Heart right ventricle (tissue), 16 donors: ENCODE measurements around the gene FBN1. TPM values are rescaled to one million over a fixed set of nuclear protein-coding genes. Genes with fewer than 3 reads are reported as not detected.

Experiments used
- ATAC-seq, 8 donors: fragments of 200-7000 bp; cut with Tn5 transposase; one replicate each; pipeline ENCODE4 v1.9.1; 2020; ENCODE audit warnings: mild to moderate bottlenecking in 8 of 8, moderate library complexity in 8 of 8, moderate number of reproducible peaks in 1 of 8
- DNase-seq, 2 donors: peaks; one replicate each; pipeline ENCODE4 v3.0.0-alpha.2; 2020
- H3K27ac ChIP-seq, 10 donors: fragments of 200-600 bp; sonication (generic) in 2 of 10; one replicate each; pipeline versions ENCODE4 v1.5.0 to v1.8.0; 2020 to 2022; ENCODE audit warnings: mild to moderate bottlenecking in 3 of 10
- H3K27me3 ChIP-seq, 7 donors: fragments of 200-600 bp; one replicate each; pipeline ENCODE4 v1.8.0; 2021 to 2022; ENCODE audit warnings: mild to moderate bottlenecking in 2 of 7
- H3K36me3 ChIP-seq, 9 donors: fragments of 200-600 bp; sonication (generic) in 1 of 9; one replicate each; pipeline versions ENCODE4 v1.5.0 to v1.8.0; 2020 to 2022; ENCODE audit warnings: mild to moderate bottlenecking in 2 of 9
- H3K4me1 ChIP-seq, 9 donors: fragments of 200-600 bp; sonication (generic) in 1 of 9; one replicate each; pipeline versions ENCODE4 v1.5.0 to v1.8.0; 2020 to 2022; ENCODE audit warnings: mild to moderate bottlenecking in 4 of 9
- H3K4me3 ChIP-seq, 10 donors: fragments of 200-600 bp; sonication (generic) in 2 of 10; one replicate each; pipeline versions ENCODE4 v1.5.0 to v1.8.0; 2020 to 2022; ENCODE audit warnings: mild to moderate bottlenecking in 7 of 10, moderate library complexity in 2 of 10
- H3K9me3 ChIP-seq, 11 donors: fragments of 200-600 bp in 10 of 11; sonication (generic) in 2 of 11; one replicate each; pipeline versions ENCODE4 v1.5.0 to v1.8.0; 2013 to 2022; ENCODE audit warnings: mild to moderate bottlenecking in 2 of 11, control low read depth in 1 of 11, moderate library complexity in 1 of 11
- WGBS, 2 donors: extraction: QIAGEN DNeasy Blood & Tissue Kit; methylation state at CpG; one replicate each; pipeline ENCODE4 v1.1.7; 2013; ENCODE audit warnings: inconsistent platforms in 1 of 2; 5-methylcytosine and 5-hydroxymethylcytosine counted together
- intact Hi-C, 10 donors: fragments of 100-400 bp; cut with DNase I; formaldehyde crosslinking; loops; one replicate each; pipeline versions ENCODE4 v1.11.1 to v1.14.2; 2022
- polyA plus RNA-seq, 2 donors: library from polyadenylated mRNA; stranded (reverse); fragments of 200-250 nt; gene quantifications; one replicate each; pipeline ENCODE4 v1.2.3, GENCODE V29; 2013
- total RNA-seq, 10 donors: library from RNA; stranded (reverse); fragmentation: NEBNext Ultra II Directional in 3 of 10; extraction: Animal tissue kit (Norgen Biotek cat#: 25700) in 3 of 10; gene quantifications; one replicate each; pipeline versions ENCODE4 v1.2.1 to v1.2.4, GENCODE V29; 2021 to 2023
- TF ChIP-seq, protein P1 (sequence below), 9 donors: fragments of 200-600 bp; sonication (generic) in 2 of 9; IDR thresholded peaks; one replicate each; pipeline versions ENCODE4 v1.5.0 to v1.8.0; 2021 to 2022; ENCODE audit warnings: antibody characterized with exemption in 9 of 9, mild to moderate bottlenecking in 5 of 9, moderate library complexity in 1 of 9
- donor health status: Arrhythmogenic right ventricular cardiomyopathy.
- donor health status: ischemic (EF 13 %, LVEDD 7.1; RV severe dilation, severe dysfunction).
- donor health status: healthy with polysubstance abuse.
- donor health status: DM: no; HTN: yes; CAD: no.
- donor health status: DM: no; HTN: no; CAD: no.
- donor health status: ischemic (EF 25% LVEDD 6.9; RV normal size, moderate dysfunction).
- donor health status: ischemic (EF 25% LVEDD 5.7; RV mildly dilated, moderate dysfunction).
- donor health status: healthy.
- donor health status: DM: yes; HTN: yes; CAD: no.
- donor health status: Ischemic cardiomyopathy.
- donor health status: ischemic (EF 35%, LVEDD 5.7; RV mildly dilated, moderate dysfunction).
- donor health status: nonischemic (EF 11% LVEDD 7.7; RV severe dilation, severe dysfunction).
- donor health status: DM: yes; HTN: yes; CAD: no.
- donor health status: PGD.
- donor health status: ischemic (EF 29% LVEDD 5.4; RV normal size, mild dysfunction).
- donor health status: nonischemic (EF 23%, LVEDD 6.1; RV moderate dilation, normal function).

The FBN1 gene
- total and polyA plus RNA-seq, 12 donors, result 7.0 to 116 (median 31.1) TPM

DNA sequence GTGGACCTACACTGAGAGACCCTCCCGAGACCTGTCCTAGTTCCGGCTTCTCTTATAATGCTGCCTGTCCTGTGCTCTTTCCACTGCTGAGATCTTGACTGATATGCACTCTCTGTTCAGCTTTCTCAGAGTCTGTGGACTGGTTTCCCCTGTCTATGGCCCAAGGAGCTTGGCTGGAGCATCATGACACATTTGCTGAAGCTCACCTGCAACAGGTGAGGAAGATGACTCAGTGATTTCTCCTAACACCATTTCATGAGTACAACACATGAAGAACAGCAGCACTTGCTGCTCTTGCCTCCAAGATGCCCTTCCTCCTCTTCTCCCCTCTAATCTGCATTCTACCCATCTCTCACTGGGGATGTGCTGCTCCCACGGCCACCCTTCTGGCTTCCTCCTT, 222.2 kb downstream of the FBN1 start:
- ATAC-seq (no peak), DNase-seq (no peak)
- Histone ChIP-seq H3K36me3 (peaks cover 0 to 100% (median 34%) of the 10 kb centered on the region in 9 donors), H3K27ac (no peak overlapping the region), H3K27me3 (no peaks in the 10 kb centered on the region), H3K4me1 (peaks cover 0 to 16% (median 0%) of the 10 kb centered on the region in 9 donors), H3K4me3 (no peak overlapping the region), H3K9me3 (no peaks in the 10 kb centered on the region)
- TF ChIP-seq, protein P1, sequence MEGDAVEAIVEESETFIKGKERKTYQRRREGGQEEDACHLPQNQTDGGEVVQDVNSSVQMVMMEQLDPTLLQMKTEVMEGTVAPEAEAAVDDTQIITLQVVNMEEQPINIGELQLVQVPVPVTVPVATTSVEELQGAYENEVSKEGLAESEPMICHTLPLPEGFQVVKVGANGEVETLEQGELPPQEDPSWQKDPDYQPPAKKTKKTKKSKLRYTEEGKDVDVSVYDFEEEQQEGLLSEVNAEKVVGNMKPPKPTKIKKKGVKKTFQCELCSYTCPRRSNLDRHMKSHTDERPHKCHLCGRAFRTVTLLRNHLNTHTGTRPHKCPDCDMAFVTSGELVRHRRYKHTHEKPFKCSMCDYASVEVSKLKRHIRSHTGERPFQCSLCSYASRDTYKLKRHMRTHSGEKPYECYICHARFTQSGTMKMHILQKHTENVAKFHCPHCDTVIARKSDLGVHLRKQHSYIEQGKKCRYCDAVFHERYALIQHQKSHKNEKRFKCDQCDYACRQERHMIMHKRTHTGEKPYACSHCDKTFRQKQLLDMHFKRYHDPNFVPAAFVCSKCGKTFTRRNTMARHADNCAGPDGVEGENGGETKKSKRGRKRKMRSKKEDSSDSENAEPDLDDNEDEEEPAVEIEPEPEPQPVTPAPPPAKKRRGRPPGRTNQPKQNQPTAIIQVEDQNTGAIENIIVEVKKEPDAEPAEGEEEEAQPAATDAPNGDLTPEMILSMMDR (IDR thresholded peaks at IDR 0.05), result no peak
- 94 to 95% methylated on average over 3 of the region's 3 CpGs for WGBS, 2 donors
- intact Hi-C loops, result no loop called here

DNA sequence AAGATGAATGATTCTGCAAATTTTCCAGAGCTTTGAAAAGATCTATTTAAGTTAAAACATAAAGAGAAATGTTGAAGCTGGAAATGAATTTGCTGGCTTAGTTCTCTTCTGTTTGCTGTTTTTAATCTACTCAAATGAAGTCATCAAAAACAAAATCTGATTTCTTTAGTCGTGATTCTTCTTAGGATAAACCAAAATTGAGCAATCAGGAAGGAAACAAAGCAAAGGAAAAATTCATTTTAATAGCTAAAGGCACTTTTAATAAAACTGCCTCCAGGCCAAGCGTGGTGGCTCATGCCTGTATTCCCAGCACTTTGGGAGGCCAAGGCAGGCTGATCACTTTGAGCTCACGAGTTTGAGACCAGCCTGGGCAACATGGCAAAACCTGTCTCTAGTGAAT, 223.1 kb downstream of the FBN1 start:
- intact Hi-C loops, result no loop called here
- Histone ChIP-seq H3K9me3 (no peaks in the 10 kb centered on the region), H3K4me1 (peaks cover 0 to 16% (median 0%) of the 10 kb centered on the region in 9 donors), H3K36me3 (peaks cover 0 to 100% (median 34%) of the 10 kb centered on the region in 9 donors), H3K4me3 (no peak overlapping the region), H3K27me3 (no peaks in the 10 kb centered on the region), H3K27ac (no peak overlapping the region)
- ATAC-seq (no peak), DNase-seq (no peak)
- TF ChIP-seq, protein P1 (IDR thresholded peaks at IDR 0.05), result no peak
- 45 to 53% methylated on average over 3 of the region's 3 CpGs for WGBS, 2 donors

DNA sequence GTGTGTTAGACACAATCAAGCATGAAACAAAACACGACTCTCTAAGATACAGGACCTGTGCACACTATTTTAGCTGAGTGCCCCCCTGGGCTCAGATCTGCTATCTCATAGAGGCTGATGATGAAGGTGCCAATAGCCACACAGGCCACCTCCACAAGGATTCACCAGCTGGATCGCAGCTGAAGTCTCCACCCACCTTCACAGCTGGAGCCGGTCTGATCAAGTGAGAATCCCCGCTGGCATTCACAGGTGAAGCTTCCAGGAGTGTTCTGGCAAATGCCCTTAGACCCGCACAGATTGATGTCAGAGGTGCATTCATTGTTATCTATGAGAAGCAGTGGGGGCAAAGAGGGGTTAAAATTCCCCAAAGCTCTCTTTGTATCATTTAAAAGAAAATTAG, 224.1 kb downstream of the FBN1 start:
- H3K4me3 ChIP-seq, result no peak overlapping the region
- H3K9me3 ChIP-seq, result no peaks in the 10 kb centered on the region
- intact Hi-C loops, result no loop called here
- TF ChIP-seq, protein P1 (IDR thresholded peaks at IDR 0.05), result no peak
- DNase-seq (no peak), ATAC-seq (no peak)
- H3K27me3 ChIP-seq, result no peaks in the 10 kb centered on the region
- H3K27ac ChIP-seq, result no peak overlapping the region
- WGBS, 2 donors, result 80 to 81% methylated on average over 5 of the region's 5 CpGs
- H3K4me1 ChIP-seq, result peaks cover 0 to 16% (median 0%) of the 10 kb centered on the region in 9 donors
- peaks cover 0 to 94% (median 27%) of the 10 kb centered on the region in 9 donors for H3K36me3 ChIP-seq

DNA sequence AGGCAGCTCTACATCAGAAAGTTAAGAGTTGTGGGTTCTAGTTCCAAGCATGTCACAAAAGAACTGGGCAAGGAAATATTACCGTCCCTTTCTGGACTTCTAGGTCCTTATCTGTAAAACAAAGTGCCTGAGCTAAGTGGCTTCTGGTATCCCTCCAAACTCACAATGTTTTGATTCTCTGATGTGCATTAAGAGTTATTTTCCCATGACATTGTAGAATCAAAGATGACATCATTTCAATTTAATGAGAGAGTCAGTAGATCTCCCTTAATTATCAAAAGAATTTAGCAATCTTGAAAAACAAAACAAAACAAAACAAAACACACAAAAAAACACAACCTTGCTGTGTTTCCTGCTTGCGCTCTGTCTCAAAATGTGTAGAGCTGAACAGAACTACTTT, 225.6 kb downstream of the FBN1 start:
- Histone ChIP-seq H3K36me3 (peaks cover 0 to 93% (median 19%) of the 10 kb centered on the region in 9 donors), H3K9me3 (no peaks in the 10 kb centered on the region), H3K4me3 (no peak overlapping the region), H3K27me3 (no peaks in the 10 kb centered on the region), H3K27ac (no peak overlapping the region), H3K4me1 (peaks cover 0 to 19% (median 0%) of the 10 kb centered on the region in 9 donors)
- DNase-seq (no peak), ATAC-seq (no peak)
- 59 to 63% methylated on average over 2 of the region's 2 CpGs for WGBS, 2 donors
- TF ChIP-seq, protein P1 (IDR thresholded peaks at IDR 0.05), result no peak
- intact Hi-C loops, result loop anchor here in 1 of 10 donors (5.0 kb wide), 1 partner anchor 63 kb away; no protein-coding TSS in a partner anchor
